Left lung (tissue), 10 donors: ENCODE results near the gene GPC3. TPM values are rescaled to one million over a fixed set of nuclear protein-coding genes. Genes with fewer than 3 reads are reported as not detected.

Experiments used
- ATAC-seq: fragments of 200-7000 bp; cut with Tn5 transposase; one replicate; pipeline ENCODE4 v1.9.1; 2020; ENCODE audit warnings: moderate library complexity
- DNase-seq, 4 donors: peaks; one replicate each; pipeline ENCODE4 v3.0.0-alpha.2; 2013 to 2020
- H3K27ac ChIP-seq, 2 donors: fragments of 200-600 bp; sonication (generic) in 1 of 2; one replicate each; pipeline versions ENCODE4 v1.5.0 to v1.8.0; 2020 to 2021
- H3K27me3 ChIP-seq, 2 donors: fragments of 200-600 bp; sonication (generic) in 1 of 2; one replicate each; pipeline versions ENCODE4 v1.5.0 to v1.8.0; 2020 to 2021
- H3K36me3 ChIP-seq, 2 donors: fragments of 200-600 bp; sonication (generic) in 1 of 2; one replicate each; pipeline versions ENCODE4 v1.5.0 to v1.8.0; 2020 to 2021
- H3K4me1 ChIP-seq, 2 donors: fragments of 200-600 bp; one replicate each; pipeline ENCODE4 v1.8.0; 2021
- H3K4me3 ChIP-seq, 2 donors: fragments of 200-600 bp; sonication (generic) in 1 of 2; one replicate each; pipeline versions ENCODE4 v1.5.0 to v1.8.0; 2020 to 2021; ENCODE audit warnings: mild to moderate bottlenecking in 1 of 2
- H3K9me3 ChIP-seq, 2 donors: fragments of 200-600 bp; sonication (generic) in 1 of 2; one replicate each; pipeline versions ENCODE4 v1.5.0 to v1.8.0; 2020 to 2021
- CTCF ChIP-seq, 2 donors: fragments of 200-600 bp; sonication (generic) in 1 of 2; IDR thresholded peaks; one replicate each; pipeline versions ENCODE4 v1.5.0 to v1.8.0; 2021; ENCODE audit warnings: antibody characterized with exemption in 2 of 2
- intact Hi-C, 2 donors: fragments of 100-400 bp; cut with DNase I; formaldehyde crosslinking; loops; one replicate each; pipeline versions ENCODE4 v1.11.2 to v1.14.2; 2022
- polyA plus RNA-seq, 6 donors: library from polyadenylated mRNA; unstranded; fragments of 120-200 nt; gene quantifications; one replicate each; pipeline ENCODE4 v1.2.1, GENCODE V29; 2013; ENCODE audit not compliant: insufficient read length in 6 of 6
- total RNA-seq, 2 donors: library from RNA; stranded (reverse); fragmentation: NEBNext Ultra II Directional; extraction: Animal tissue kit (Norgen Biotek cat#: 25700); gene quantifications; one replicate each; pipeline ENCODE4 v1.2.1, GENCODE V29; 2021
- donor health status: DM: no; HTN: yes; CAD: no.
- donor health status: DM: no; HTN: no; CAD: no.

The GPC3 gene
- total and polyA plus RNA-seq, 8 donors, result 42.1 to 581 (median 448) TPM

GRCh38 chrX:133961046-133961445, 24.3 kb downstream of the GPC3 start:
- no peaks in the 10 kb centered on the region for H3K9me3 ChIP-seq
- intact Hi-C loops, result no loop called here
- DNase-seq, result no peak
- no peaks in the 10 kb centered on the region for H3K4me1 ChIP-seq
- no peak overlapping the region for H3K4me3 ChIP-seq
- no peak for ATAC-seq
- H3K27ac ChIP-seq, result no peak overlapping the region
- no peaks in the 10 kb centered on the region for H3K36me3 ChIP-seq
- peaks cover 0 to 2% of the 10 kb centered on the region in 2 donors for H3K27me3 ChIP-seq
- TF ChIP-seq CTCF (IDR thresholded peaks at IDR 0.05), result no peak

- no peak for TF ChIP-seq CTCF (IDR thresholded peaks at IDR 0.05)
- Histone ChIP-seq H3K36me3 (no peaks in the 10 kb centered on the region), H3K4me3 (no peak overlapping the region), H3K9me3 (no peaks in the 10 kb centered on the region), H3K27me3 (peaks cover 0 to 2% of the 10 kb centered on the region in 2 donors), H3K27ac (no peak overlapping the region), H3K4me1 (no peaks in the 10 kb centered on the region)
- intact Hi-C loops, result no loop called here
- no peak for DNase-seq
- no peak for ATAC-seq
Observed at GRCh38 chrX:133959972-133960371, 25.4 kb downstream of the GPC3 start.

GRCh38 chrX:133958997-133959688, 26.3 kb downstream of the GPC3 start:
- H3K9me3 ChIP-seq, result no peaks in the 10 kb centered on the region
- no peak for ATAC-seq
- no peaks in the 10 kb centered on the region for H3K36me3 ChIP-seq
- no peak overlapping the region for H3K27ac ChIP-seq
- H3K4me1 ChIP-seq, result no peaks in the 10 kb centered on the region
- intact Hi-C loops, result no loop called here
- DNase-seq, result no peak
- H3K4me3 ChIP-seq, result no peak overlapping the region
- H3K27me3 ChIP-seq, result peaks cover 0 to 2% of the 10 kb centered on the region in 2 donors
- TF ChIP-seq CTCF (IDR thresholded peaks at IDR 0.05), result no peak

GRCh38 chrX:133956570-133957340, 28.6 kb downstream of the GPC3 start:
- no peaks in the 10 kb centered on the region for H3K36me3 ChIP-seq
- H3K4me3 ChIP-seq, result no peak overlapping the region
- peaks cover 0 to 2% of the 10 kb centered on the region in 2 donors for H3K27me3 ChIP-seq
- H3K9me3 ChIP-seq, result no peaks in the 10 kb centered on the region
- no peak for DNase-seq
- intact Hi-C loops, result no loop called here
- ATAC-seq, result no peak
- no peak overlapping the region for H3K27ac ChIP-seq
- TF ChIP-seq CTCF (IDR thresholded peaks at IDR 0.05), result no peak
- H3K4me1 ChIP-seq, result no peaks in the 10 kb centered on the region

GRCh38 chrX:133953785-133954355, 31.5 kb downstream of the GPC3 start:
- ATAC-seq (no peak), DNase-seq (no peak)
- TF ChIP-seq CTCF (IDR thresholded peaks at IDR 0.05), result no peak
- Histone ChIP-seq H3K36me3 (no peaks in the 10 kb centered on the region), H3K9me3 (no peaks in the 10 kb centered on the region), H3K4me1 (no peaks in the 10 kb centered on the region), H3K27me3 (peaks cover 0 to 2% of the 10 kb centered on the region in 2 donors), H3K27ac (no peak overlapping the region), H3K4me3 (no peak overlapping the region)
- intact Hi-C loops, result no loop called here
